Adrenal gland (tissue), 5 donors: ENCODE data around the gene WDFY4.

Source experiments
- CTCF ChIP-seq, 6 experiments: fragments of 450-650 bp in 4 of 6; fragments of 200-600 bp in 2 of 6; sonication (generic) in 1 of 6; IDR thresholded peaks; 1 replicate in 5 of 6; 2 replicates in 1 of 6; pipeline versions ENCODE4 v1.5.1 to v1.8.0; 2016 to 2021; ENCODE audit warnings: antibody characterized with exemption in 6 of 6, mild to moderate bottlenecking in 2 of 6, moderate library complexity in 1 of 6
- POLR2A ChIP-seq, 2 donors: fragments of 450-650 bp; IDR thresholded peaks; one replicate each; pipeline ENCODE4 v1.6.1; 2017; ENCODE audit warnings: antibody characterized with exemption in 2 of 2, mild to moderate bottlenecking in 2 of 2, moderate library complexity in 1 of 2
- donor health status: DM: no; HTN: no; CAD: no.

DNA sequence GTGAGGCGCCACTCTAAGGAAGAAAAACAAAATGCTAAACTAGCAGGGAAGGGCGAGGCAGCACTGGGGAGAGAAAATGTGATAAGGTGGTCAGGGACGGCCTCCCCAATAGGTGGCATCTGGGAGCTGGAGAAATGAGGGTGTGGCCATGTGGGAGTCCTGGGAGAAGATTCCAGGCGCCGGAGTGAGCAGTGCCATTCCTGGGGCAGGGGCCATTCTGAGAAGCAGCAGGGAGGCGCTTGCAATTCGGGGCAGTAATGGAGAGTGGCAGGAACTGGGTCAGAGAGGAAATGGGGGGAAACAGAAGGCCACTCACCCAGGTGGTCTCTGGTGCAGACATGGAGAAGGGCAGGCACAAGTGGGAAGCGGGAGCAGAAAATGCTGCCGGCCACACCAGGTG, 316.7 kb downstream of the WDFY4 start:
- TF ChIP-seq CTCF (IDR thresholded peaks at IDR 0.05) (peak in 5 of 6 experiments; percentile 17 to 42 (median 30)), POLR2A (IDR thresholded peaks at IDR 0.05) (no peak)
